HepG2 (cell line): ENCODE measurements around the gene FRAS1. TPM values are rescaled to one million over a fixed set of nuclear protein-coding genes. Genes with fewer than 3 reads are reported as not detected.

Source experiments
- ATAC-seq: fragments of 200-7000 bp; cut with Tn5 transposase; 3 replicates; pipeline ENCODE4 v1.9.1; 2020; ENCODE audit warnings: mild to moderate bottlenecking, moderate library complexity
- BruUV-seq: library from RNA; stranded (reverse); fragments of 400-500 nt; replicated peaks from 2 replicates; lab custom pipeline; 2021; lab: Mats Ljungman, UMichigan
- CTCF ChIA-PET: fragments of 300-600 bp; formaldehyde crosslinking; extraction: SDS; loops from one replicate; lab custom pipeline; 2021; ENCODE audit warnings: low total read pairs, inconsistent platforms, low intra/inter-chr PET ratio; lab: Yijun Ruan, JAX
- POLR2A ChIA-PET: fragments of 350-600 bp; sonication (Branson Sonifier 250); formaldehyde crosslinking; loops from one replicate; lab custom pipeline; 2020; ENCODE audit warnings: antibody characterized with exemption, inconsistent platforms; lab: Yijun Ruan, JAX
- DNase-seq: peaks from one replicate; pipeline ENCODE4 v3.0.0-alpha.2; 2015; ENCODE audit warnings: low spot score
- FAIRE-seq: peaks from 3 replicates; lab custom pipeline; 2011; peaks lifted over from hg19 to GRCh38; lab: Jason Lieb, UNC
- H2AFZ ChIP-seq: one replicate; pipeline ENCODE4 v1.6.1; 2011; ENCODE audit warnings: low read length, inconsistent platforms
- H3K27ac ChIP-seq: fragments of 300-600 bp; 3 replicates; pipeline ENCODE4 v1.8.0; 2011; ENCODE audit warnings: mixed run types, mild to moderate bottlenecking, mixed read lengths, low read length, inconsistent platforms; ENCODE audit not compliant: insufficient read depth; ENCODE audit errors: extremely low read length
- H3K27me3 ChIP-seq, 2 experiments: fragments of 200-600 bp in 1 of 2; 2 replicates in 1 of 2; 3 replicates in 1 of 2; pipeline versions ENCODE4 v1.6.0 to v1.8.0; 2011; ENCODE audit warnings: low read length in 2 of 2, mild to moderate bottlenecking in 2 of 2, moderate library complexity in 2 of 2, inconsistent platforms in 1 of 2; ENCODE audit not compliant: insufficient read depth in 2 of 2, control insufficient read depth in 1 of 2
- H3K36me3 ChIP-seq, 2 experiments: fragments of 200-600 bp in 1 of 2; replicated peaks in 1 of 2; 2 replicates in 1 of 2; 3 replicates in 1 of 2; pipeline versions ENCODE4 v1.5.1 to v1.8.0; 2011; ENCODE audit warnings: low read length in 2 of 2, inconsistent platforms in 1 of 2; ENCODE audit not compliant: insufficient read depth in 2 of 2, control insufficient read depth in 1 of 2
- H3K4me1 ChIP-seq: 2 replicates; pipeline ENCODE4 v1.5.1; 2012; ENCODE audit warnings: low read length, inconsistent platforms; ENCODE audit not compliant: insufficient read depth
- H3K4me2 ChIP-seq: 2 replicates; pipeline ENCODE4 v1.6.0; 2011; ENCODE audit warnings: low read depth, low read length, inconsistent platforms
- H3K4me3 ChIP-seq, 3 experiments: fragments of 200-600 bp in 1 of 3; sonication (generic), shearing (Covaris generic) in 1 of 3; replicated peaks in 1 of 3; 2 replicates each; pipeline ENCODE4 v1.5.1; 2011 to 2016; ENCODE audit warnings: low read length in 3 of 3, inconsistent platforms in 2 of 3, low read depth in 2 of 3, mild to moderate bottlenecking in 2 of 3, control low read depth in 1 of 3, mixed read lengths in 1 of 3; ENCODE audit not compliant: insufficient read depth in 1 of 3
- H3K79me2 ChIP-seq: one replicate; pipeline ENCODE4 v1.6.1; 2011; ENCODE audit warnings: low read length, inconsistent platforms; ENCODE audit not compliant: insufficient read depth
- H3K9ac ChIP-seq: 2 replicates; pipeline ENCODE4 v1.6.0; 2011; ENCODE audit warnings: mild to moderate bottlenecking, low read depth, low read length, inconsistent platforms; ENCODE audit not compliant: insufficient read depth
- H3K9me3 ChIP-seq: 2 replicates; pipeline ENCODE4 v1.5.1; 2012; ENCODE audit warnings: mild to moderate bottlenecking, low read length
- H4K20me1 ChIP-seq: 2 replicates; pipeline ENCODE4 v1.6.0; 2011; ENCODE audit warnings: inconsistent platforms, mild to moderate bottlenecking, low read length, moderate library complexity; ENCODE audit not compliant: insufficient read depth
- ATF1 ChIP-seq: IDR thresholded peaks from 2 replicates; pipeline ENCODE4 v1.6.1; 2016; ENCODE audit warnings: mild to moderate bottlenecking, control low read depth
- CREM ChIP-seq, 2 experiments: sonication (generic) in 1 of 2; formaldehyde crosslinking in 1 of 2; IDR thresholded peaks; 2 replicates each; pipeline versions ENCODE4 v1.4.0 to v1.6.1; 2016 to 2020; ENCODE audit warnings: antibody characterized with exemption in 1 of 2, mild to moderate bottlenecking in 1 of 2, missing genetic modification reagents in 1 of 2
- ELF3 ChIP-seq: IDR thresholded peaks from 2 replicates; pipeline ENCODE4 v1.6.1; 2016; ENCODE audit warnings: missing genetic modification reagents, missing compliant biosample characterization
- EP300 ChIP-seq, 3 experiments: sonication (generic) in 1 of 3; formaldehyde crosslinking in 1 of 3; IDR thresholded peaks; 2 replicates each; pipeline versions ENCODE4 v1.5.1 to v1.6.1; 2011 to 2020; ENCODE audit warnings: low read depth in 2 of 3, low read length in 2 of 3, borderline replicate concordance in 1 of 3, improper control_type of control experiment in 1 of 3, mild to moderate bottlenecking in 1 of 3, missing genetic modification reagents in 1 of 3, moderate library complexity in 1 of 3
- FOXP1 ChIP-seq, 2 experiments: fragments of 450-650 bp in 1 of 2; IDR thresholded peaks; 2 replicates each; pipeline ENCODE4 v1.6.1; 2017 to 2018; ENCODE audit warnings: antibody characterized with exemption in 1 of 2
- JDP2 ChIP-seq: sonication (generic); formaldehyde crosslinking; IDR thresholded peaks from 2 replicates; pipeline ENCODE4 v1.8.1; 2022; ENCODE audit warnings: missing genetic modification reagents, borderline replicate concordance
- KAT2B ChIP-seq: fragments of 150-350 bp; IDR thresholded peaks from 2 replicates; pipeline ENCODE4 v1.6.1; 2014; ENCODE audit warnings: low read depth, low read length, borderline replicate concordance
- NCOR1 ChIP-seq: fragments of 200-600 bp; sonication (generic); IDR thresholded peaks from 2 replicates; pipeline ENCODE4 v1.7.0; 2017; ENCODE audit warnings: antibody characterized with exemption, low read length, borderline replicate concordance
- SMC3 ChIP-seq: IDR thresholded peaks from 2 replicates; pipeline ENCODE4 v1.6.1; 2011; ENCODE audit warnings: low read length, improper control_type of control experiment
- TCF7 ChIP-seq: sonication (generic); IDR thresholded peaks from 2 replicates; pipeline ENCODE4 v1.6.1; 2016; ENCODE audit warnings: antibody characterized with exemption, low read depth
- ZNF256 ChIP-seq: sonication (generic); formaldehyde crosslinking; conservative IDR thresholded peaks from 2 replicates; pipeline ENCODE4 v1.4.0; 2020; ENCODE audit warnings: missing genetic modification reagents
- ZNF326 ChIP-seq: sonication (generic); formaldehyde crosslinking; IDR thresholded peaks from 2 replicates; pipeline ENCODE4 v1.4.0; 2020; ENCODE audit warnings: missing genetic modification reagents, borderline replicate concordance
- ZNF644 ChIP-seq: IDR thresholded peaks from 2 replicates; pipeline ENCODE4 v1.6.1; 2016; ENCODE audit warnings: low read depth
- ZNF7 ChIP-seq: IDR thresholded peaks from 2 replicates; pipeline ENCODE4 v1.6.1; 2016; ENCODE audit warnings: missing biosample characterization, missing genetic modification reagents
- ZNF703 ChIP-seq: sonication (generic); formaldehyde crosslinking; IDR thresholded peaks from 2 replicates; pipeline ENCODE4 v1.5.1; 2020; ENCODE audit warnings: missing genetic modification reagents, mild to moderate bottlenecking, moderate library complexity, borderline replicate concordance
- ZNF792 ChIP-seq: IDR thresholded peaks from 2 replicates; pipeline ENCODE4 v1.6.1; 2016
- ZZZ3 ChIP-seq: sonication (generic); formaldehyde crosslinking; IDR thresholded peaks from 2 replicates; pipeline ENCODE4 v1.4.0; 2020; ENCODE audit warnings: missing genetic modification reagents, mild to moderate bottlenecking, borderline replicate concordance
- WGBS: methylation state at CpG from one replicate; pipeline ENCODE4 v1.1.6; 2017; ENCODE audit warnings: low lambda C conversion rate; 5-methylcytosine and 5-hydroxymethylcytosine counted together
- in situ Hi-C: cut with HindIII; loops from 2 replicates; pipeline ENCODE4 v1.10.0; 2017; ENCODE audit warnings: low pct_unique_long_range_greater_than_20kb; ENCODE audit not compliant: extremely low pct_ligation_motif_present
- intact Hi-C: fragments of 100-400 bp; cut with micrococcal nuclease; formaldehyde crosslinking; loops from one replicate; pipeline ENCODE4 v1.10.0; 2022; ENCODE audit not compliant: unreplicated experiment
- polyA plus RNA-seq, 8 experiments: library from polyadenylated mRNA; depleted of rRNA in 3 of 8; stranded (reverse) in 7 of 8; unstranded in 1 of 8; fragments of >200 nt; fragmentation: Illumina TruSeq in 4 of 8; extraction: Trizol in 4 of 8; gene quantifications; 2 replicates each; pipeline versions ENCODE4 v1.2.1 to v1.2.3, GENCODE V29; 2011 to 2016; ENCODE audit warnings: low read depth in 4 of 8, missing spikeins in 1 of 8, mixed read lengths in 1 of 8; ENCODE audit not compliant: insufficient read depth in 1 of 8
- total RNA-seq, 5 experiments: library from RNA; depleted of rRNA; stranded (reverse); fragments of >200 nt; fragmentation: Illumina TruSeq; extraction: Trizol; gene quantifications; 2 replicates each; pipeline ENCODE4 v1.2.3, GENCODE V29; 2016; ENCODE audit warnings: low read depth in 1 of 5
- TF ChIP-seq, protein P1 (sequence below): sonication (generic); formaldehyde crosslinking; IDR thresholded peaks from 2 replicates; pipeline ENCODE4 v1.5.0; 2020; ENCODE audit warnings: mild to moderate bottlenecking, missing genetic modification reagents
- TF ChIP-seq, protein P2 (sequence below): sonication (generic); formaldehyde crosslinking; IDR thresholded peaks from 2 replicates; pipeline ENCODE4 v1.4.0; 2020; ENCODE audit warnings: missing genetic modification reagents, borderline replicate concordance
- TF ChIP-seq, protein P3 (sequence below): sonication (generic); formaldehyde crosslinking; IDR thresholded peaks from 2 replicates; pipeline ENCODE4 v1.5.1; 2020; ENCODE audit warnings: missing genetic modification reagents, mild to moderate bottlenecking, borderline replicate concordance

The FRAS1 gene
- total and polyA plus RNA-seq, 2 of the 13 experiments (the other 11 are each of a cell fraction or from before 2014, with no cell fraction given), result 22.5 to 31.6 TPM

DNA sequence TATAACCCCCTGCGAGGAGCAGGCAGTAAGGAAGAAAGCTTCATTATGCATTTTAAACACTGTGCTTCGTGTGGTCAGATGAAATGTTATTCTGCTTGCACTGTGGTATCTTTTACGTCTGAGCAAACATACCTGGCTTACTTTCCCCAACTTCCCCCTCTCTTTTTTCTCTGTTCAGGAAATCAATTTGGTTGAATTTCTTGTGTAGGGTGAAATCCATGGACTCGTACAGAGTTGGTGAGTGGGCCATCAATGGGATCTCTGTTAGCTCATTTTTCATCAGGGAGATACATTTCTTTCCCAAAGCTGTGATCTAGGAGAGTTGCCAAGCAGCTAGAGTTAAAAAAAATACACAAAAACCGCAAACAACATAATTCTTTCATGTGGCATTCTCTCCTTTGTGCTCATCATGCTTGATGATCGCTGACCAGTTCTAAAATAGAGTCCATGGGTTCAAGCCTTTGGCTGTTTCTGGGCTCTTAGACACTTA lies 98.5 kb downstream of the FRAS1 start:
- H3K4me1 ChIP-seq, result peaks cover 67% of the 10 kb centered on the region
- no TSS peak for BruUV-seq
- peak overlapping the region; percentile 75 for H3K27ac ChIP-seq
- ATAC-seq (peak; percentile 81), DNase-seq (peak; percentile 88), FAIRE-seq (peak; percentile 12)
- intact Hi-C loops, result no loop called here
- ChIA-PET CTCF (no interaction called here), POLR2A (interaction anchor here (1.1 to 1.5 kb wide), 4 partner anchors 10 to 96 kb away, joined by 3 to 7 read pairs (median 4); no protein-coding TSS in a partner anchor)
- H2AFZ ChIP-seq, result no peak overlapping the region
- in situ Hi-C loops, result no loop called here
- WGBS, result 2% methylated on average over 6 of the region's 6 CpGs
- peak overlapping the region; percentile 49 for H3K9ac ChIP-seq
- no peaks in the 10 kb centered on the region for H3K9me3 ChIP-seq
- peak overlapping the region in 2 of 3 experiments; percentile 38 to 45; a peak in 3 of 6 replicates for H3K4me3 ChIP-seq
- H3K27me3 ChIP-seq, result no peaks in the 10 kb centered on the region
- no peaks in the 10 kb centered on the region for H3K36me3 ChIP-seq
- H4K20me1 ChIP-seq, result no peaks in the 10 kb centered on the region
- H3K79me2 ChIP-seq, result peaks cover 90% of the 10 kb centered on the region
- peak overlapping the region; percentile 65 for H3K4me2 ChIP-seq
- TF ChIP-seq FOXP1 (IDR thresholded peaks at IDR 0.05) (no peak), FOXP1 (CRISPR knock-in tag; IDR thresholded peaks at IDR 0.05) (peak; percentile 22; the same call in 1 of the 2 replicates), TCF7 (peak; percentile 14; the same call in 1 of the 2 replicates), KAT2B (no peak), ZNF326 (CRISPR knock-in tag) (no peak), ATF1 (CRISPR knock-in tag) (no peak), ZNF7 (no peak), ZNF792 (CRISPR knock-in tag) (no peak), ZZZ3 (no peak), ZNF644 (peak; percentile 16; the same call in 1 of the 2 replicates), ZNF703 (CRISPR knock-in tag) (no peak), EP300 (IDR thresholded peaks at IDR 0.05; ENCODE audit: low read depth in 2 of 2, low read length in 2 of 2) (peak in 1 of 2 experiments; percentile 57; a peak in 1 of 4 replicates), EP300 (CRISPR knock-in tag; IDR thresholded peaks at IDR 0.05; ENCODE audit: borderline replicate concordance) (no peak), ELF3 (CRISPR knock-in tag) (peak; percentile 71), ZNF256 (CRISPR knock-in tag) (no peak), CREM (IDR thresholded peaks at IDR 0.05) (peak; percentile 41; the same call in 1 of the 2 replicates), CREM (CRISPR knock-in tag; IDR thresholded peaks at IDR 0.05) (no peak), SMC3 (no peak), JDP2 (CRISPR knock-in tag) (no peak), NCOR1 (peak; percentile 66)
- TF ChIP-seq, protein P1, sequence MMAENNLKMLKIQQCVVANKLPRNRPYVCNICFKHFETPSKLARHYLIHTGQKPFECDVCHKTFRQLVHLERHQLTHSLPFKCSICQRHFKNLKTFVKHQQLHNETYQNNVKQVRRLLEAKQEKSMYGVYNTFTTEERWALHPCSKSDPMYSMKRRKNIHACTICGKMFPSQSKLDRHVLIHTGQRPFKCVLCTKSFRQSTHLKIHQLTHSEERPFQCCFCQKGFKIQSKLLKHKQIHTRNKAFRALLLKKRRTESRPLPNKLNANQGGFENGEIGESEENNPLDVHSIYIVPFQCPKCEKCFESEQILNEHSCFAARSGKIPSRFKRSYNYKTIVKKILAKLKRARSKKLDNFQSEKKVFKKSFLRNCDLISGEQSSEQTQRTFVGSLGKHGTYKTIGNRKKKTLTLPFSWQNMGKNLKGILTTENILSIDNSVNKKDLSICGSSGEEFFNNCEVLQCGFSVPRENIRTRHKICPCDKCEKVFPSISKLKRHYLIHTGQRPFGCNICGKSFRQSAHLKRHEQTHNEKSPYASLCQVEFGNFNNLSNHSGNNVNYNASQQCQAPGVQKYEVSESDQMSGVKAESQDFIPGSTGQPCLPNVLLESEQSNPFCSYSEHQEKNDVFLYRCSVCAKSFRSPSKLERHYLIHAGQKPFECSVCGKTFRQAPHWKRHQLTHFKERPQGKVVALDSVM (CRISPR knock-in tag), result no peak
- TF ChIP-seq, protein P2, sequence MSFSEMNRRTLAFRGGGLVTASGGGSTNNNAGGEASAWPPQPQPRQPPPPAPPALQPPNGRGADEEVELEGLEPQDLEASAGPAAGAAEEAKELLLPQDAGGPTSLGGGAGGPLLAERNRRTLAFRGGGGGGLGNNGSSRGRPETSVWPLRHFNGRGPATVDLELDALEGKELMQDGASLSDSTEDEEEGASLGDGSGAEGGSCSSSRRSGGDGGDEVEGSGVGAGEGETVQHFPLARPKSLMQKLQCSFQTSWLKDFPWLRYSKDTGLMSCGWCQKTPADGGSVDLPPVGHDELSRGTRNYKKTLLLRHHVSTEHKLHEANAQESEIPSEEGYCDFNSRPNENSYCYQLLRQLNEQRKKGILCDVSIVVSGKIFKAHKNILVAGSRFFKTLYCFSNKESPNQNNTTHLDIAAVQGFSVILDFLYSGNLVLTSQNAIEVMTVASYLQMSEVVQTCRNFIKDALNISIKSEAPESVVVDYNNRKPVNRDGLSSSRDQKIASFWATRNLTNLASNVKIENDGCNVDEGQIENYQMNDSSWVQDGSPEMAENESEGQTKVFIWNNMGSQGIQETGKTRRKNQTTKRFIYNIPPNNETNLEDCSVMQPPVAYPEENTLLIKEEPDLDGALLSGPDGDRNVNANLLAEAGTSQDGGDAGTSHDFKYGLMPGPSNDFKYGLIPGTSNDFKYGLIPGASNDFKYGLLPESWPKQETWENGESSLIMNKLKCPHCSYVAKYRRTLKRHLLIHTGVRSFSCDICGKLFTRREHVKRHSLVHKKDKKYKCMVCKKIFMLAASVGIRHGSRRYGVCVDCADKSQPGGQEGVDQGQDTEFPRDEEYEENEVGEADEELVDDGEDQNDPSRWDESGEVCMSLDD (CRISPR knock-in tag), result no peak
- TF ChIP-seq, protein P3, sequence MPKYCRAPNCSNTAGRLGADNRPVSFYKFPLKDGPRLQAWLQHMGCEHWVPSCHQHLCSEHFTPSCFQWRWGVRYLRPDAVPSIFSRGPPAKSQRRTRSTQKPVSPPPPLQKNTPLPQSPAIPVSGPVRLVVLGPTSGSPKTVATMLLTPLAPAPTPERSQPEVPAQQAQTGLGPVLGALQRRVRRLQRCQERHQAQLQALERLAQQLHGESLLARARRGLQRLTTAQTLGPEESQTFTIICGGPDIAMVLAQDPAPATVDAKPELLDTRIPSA (CRISPR knock-in tag), result no peak
